IMR-90 (cell line): ENCODE results near the gene AKAP6. TPM values are rescaled to one million over a fixed set of nuclear protein-coding genes. Genes with fewer than 3 reads are reported as not detected.
A peak's percentile ranks its signal among the peaks of the same experiment; 100 is the strongest.

Experiments used
- ATAC-seq: fragments of 200-7000 bp; cut with Tn5 transposase; 2 replicates; pipeline ENCODE4 v1.9.1; 2020; ENCODE audit warnings: low read depth, mild to moderate bottlenecking, moderate library complexity
- BruUV-seq: library from RNA; stranded (reverse); fragments of 400-500 nt; replicated peaks from 2 replicates; lab custom pipeline; 2021; lab: Mats Ljungman, UMichigan
- CTCF ChIA-PET: fragments of 300-600 bp; formaldehyde crosslinking; extraction: SDS; loops from one replicate; lab custom pipeline; 2021; ENCODE audit warnings: antibody characterized with exemption; lab: Yijun Ruan, JAX
- POLR2A ChIA-PET: fragments of 300-600 bp; sonication (Branson Sonifier 250); formaldehyde crosslinking; loops from one replicate; lab custom pipeline; 2022; ENCODE audit warnings: antibody characterized with exemption; ENCODE audit not compliant: unreplicated experiment; lab: Charles Lee
- DNase-seq: peaks from one replicate; pipeline ENCODE4 v3.0.0; 2013
- H2AFZ ChIP-seq: replicated peaks from 2 replicates; pipeline ENCODE3; 2013; ENCODE audit warnings: low read length, mild to moderate bottlenecking; ENCODE audit not compliant: poor library complexity
- H2AK5ac ChIP-seq: 2 replicates; pipeline ENCODE4 v1.6.1; 2013; ENCODE audit warnings: low read depth, low read length, inconsistent platforms
- H2AK9ac ChIP-seq: replicated peaks from 2 replicates; pipeline ENCODE3; 2013; ENCODE audit warnings: mild to moderate bottlenecking, low read depth, low read length, moderate library complexity; ENCODE audit not compliant: poor library complexity
- H2BK120ac ChIP-seq: 2 replicates; pipeline ENCODE4 v1.6.1; 2013; ENCODE audit warnings: low read depth, low read length, inconsistent platforms
- H2BK15ac ChIP-seq: 3 replicates; pipeline ENCODE4 v1.6.1; 2013; ENCODE audit warnings: low read depth, low read length, inconsistent platforms
- H2BK20ac ChIP-seq: 2 replicates; pipeline ENCODE4 v1.6.1; 2013; ENCODE audit warnings: low read depth, mild to moderate bottlenecking, inconsistent platforms, low read length, moderate library complexity
- H2BK5ac ChIP-seq: 2 replicates; pipeline ENCODE4 v1.6.1; 2013; ENCODE audit warnings: mild to moderate bottlenecking, low read depth, low read length, inconsistent platforms; ENCODE audit not compliant: poor library complexity, severe bottlenecking
- H3K14ac ChIP-seq: replicated peaks from 2 replicates; pipeline ENCODE4 v1.6.1; 2013; ENCODE audit warnings: low read depth, low read length, inconsistent platforms
- H3K18ac ChIP-seq: 2 replicates; pipeline ENCODE4 v1.6.1; 2013; ENCODE audit warnings: low read depth, low read length, control low read depth
- H3K23ac ChIP-seq: 2 replicates; pipeline ENCODE4 v1.6.1; 2013; ENCODE audit warnings: low read depth, low read length, inconsistent platforms
- H3K27ac ChIP-seq: 2 replicates; pipeline ENCODE4 v1.5.1; 2013; ENCODE audit warnings: mild to moderate bottlenecking, control low read depth, low read length; ENCODE audit not compliant: insufficient read depth
- H3K27me3 ChIP-seq: 2 replicates; pipeline ENCODE4 v1.6.1; 2013; ENCODE audit warnings: low read length; ENCODE audit not compliant: control insufficient read depth, insufficient read depth
- H3K36me3 ChIP-seq: 2 replicates; pipeline ENCODE4 v1.6.1; 2013; ENCODE audit warnings: low read length, mixed read lengths; ENCODE audit not compliant: control insufficient read depth, insufficient read depth
- H3K4ac ChIP-seq: 2 replicates; pipeline ENCODE4 v1.6.1; 2013; ENCODE audit warnings: low read depth, low read length, inconsistent platforms
- H3K4me1 ChIP-seq: 2 replicates; pipeline ENCODE4 v1.6.1; 2013; ENCODE audit warnings: low read length, mixed read lengths; ENCODE audit not compliant: control insufficient read depth, insufficient read depth
- H3K4me2 ChIP-seq: 2 replicates; pipeline ENCODE4 v1.6.1; 2013; ENCODE audit warnings: low read depth, mild to moderate bottlenecking, control low read depth, low read length, moderate library complexity
- H3K4me3 ChIP-seq: 2 replicates; pipeline ENCODE4 v1.5.1; 2013; ENCODE audit warnings: low read depth, mild to moderate bottlenecking, control low read depth, low read length, moderate library complexity; ENCODE audit not compliant: insufficient read depth
- H3K56ac ChIP-seq: 2 replicates; pipeline ENCODE4 v1.6.1; 2013; ENCODE audit warnings: low read length, inconsistent platforms; ENCODE audit not compliant: insufficient read depth; ENCODE audit errors: extremely low read depth
- H3K79me1 ChIP-seq, 2 experiments: 2 replicates each; pipeline ENCODE4 v1.6.1; 2013; ENCODE audit warnings: low read length in 2 of 2, inconsistent platforms in 1 of 2, low read depth in 1 of 2
- H3K9ac ChIP-seq: 2 replicates; pipeline ENCODE4 v1.6.1; 2013; ENCODE audit warnings: low read depth, low read length, control low read depth
- H3K9me1 ChIP-seq: 2 replicates; pipeline ENCODE4 v1.6.1; 2013; ENCODE audit warnings: low read length, inconsistent platforms; ENCODE audit not compliant: insufficient read depth
- H3K9me3 ChIP-seq: 2 replicates; pipeline ENCODE4 v1.6.1; 2013; ENCODE audit warnings: low read length; ENCODE audit not compliant: control insufficient read depth, insufficient read depth
- H4K20me1 ChIP-seq: 2 replicates; pipeline ENCODE4 v1.6.1; 2013; ENCODE audit warnings: low read length, inconsistent platforms; ENCODE audit not compliant: insufficient read depth
- H4K5ac ChIP-seq: 2 replicates; pipeline ENCODE4 v1.6.1; 2013; ENCODE audit warnings: mild to moderate bottlenecking, low read depth, low read length, control low read depth
- H4K8ac ChIP-seq, 2 experiments: 2 replicates each; pipeline ENCODE4 v1.6.1; 2013; ENCODE audit warnings: low read depth in 2 of 2, low read length in 2 of 2, control low read depth in 1 of 2, inconsistent platforms in 1 of 2
- H4K91ac ChIP-seq: 2 replicates; pipeline ENCODE4 v1.6.1; 2013; ENCODE audit warnings: low read depth, low read length, inconsistent platforms; ENCODE audit not compliant: insufficient read depth
- BHLHE40 ChIP-seq: fragments of 150-350 bp; IDR thresholded peaks from 2 replicates; pipeline ENCODE4 v1.6.1; 2016; ENCODE audit warnings: mild to moderate bottlenecking, low read depth, low read length
- CEBPB ChIP-seq: IDR thresholded peaks from 2 replicates; pipeline ENCODE4 v1.6.1; 2012; ENCODE audit warnings: low read depth, low read length, improper control_type of control experiment
- CHD1 ChIP-seq: IDR thresholded peaks from 2 replicates; pipeline ENCODE4 v1.6.1; 2012; ENCODE audit warnings: low read depth, low read length, improper control_type of control experiment
- MXI1 ChIP-seq: IDR thresholded peaks from 2 replicates; pipeline ENCODE4 v1.6.1; 2012; ENCODE audit warnings: low read depth, mild to moderate bottlenecking, low read length, moderate library complexity, borderline replicate concordance
- NFE2L2 ChIP-seq: fragments of 150-350 bp; IDR thresholded peaks from 2 replicates; pipeline ENCODE4 v1.6.1; 2016; ENCODE audit warnings: low read depth, mild to moderate bottlenecking, low read length
- RAD21 ChIP-seq: IDR thresholded peaks from 2 replicates; pipeline ENCODE4 v1.6.1; 2012; ENCODE audit warnings: low read length, improper control_type of control experiment
- RFX5 ChIP-seq: IDR thresholded peaks from 2 replicates; pipeline ENCODE4 v1.8.0; 2012; ENCODE audit warnings: low read depth, mild to moderate bottlenecking, low read length, moderate library complexity
- SMC3 ChIP-seq: fragments of 150-350 bp; IDR thresholded peaks from 2 replicates; pipeline ENCODE4 v1.6.1; 2016; ENCODE audit warnings: low read depth, mild to moderate bottlenecking, antibody characterized with exemption, low read length, moderate library complexity
- WGBS, 2 experiments: methylation state at CpG; one replicate each; pipeline versions ENCODE4 v1.1.5 to v1.1.7; 2013; ENCODE audit warnings: missing lambda C conversion rate in 2 of 2; ENCODE audit not compliant: insufficient read length in 1 of 2; ENCODE audit errors: extremely low coverage in 2 of 2; 5-methylcytosine and 5-hydroxymethylcytosine counted together
- dilution Hi-C: fragments of 300-500 bp; cut with HindIII; formaldehyde crosslinking; loops from one replicate; pipeline ENCODE4 v1.14.3; 2018; ENCODE audit warnings: low sequenced_read_pairs; ENCODE audit not compliant: unreplicated experiment
- in situ Hi-C: fragments of 300-500 bp; cut with MboI; formaldehyde crosslinking; loops from 3 replicates; pipeline ENCODE4 v1.14.3; 2019; ENCODE audit warnings: low sequenced_read_pairs, inconsistent platforms, mixed read lengths
- intact Hi-C: fragments of 100-400 bp; cut with micrococcal nuclease; formaldehyde crosslinking; loops from 2 replicates; pipeline ENCODE4 v1.10.0; 2022
- polyA plus RNA-seq, 3 experiments: library from polyadenylated mRNA; depleted of rRNA; stranded (reverse); fragments of >200 nt; gene quantifications; 2 replicates each; pipeline ENCODE4 v1.2.3, GENCODE V29; 2012; ENCODE audit warnings: low replicate concordance in 1 of 3
- total RNA-seq: library from RNA; depleted of rRNA; stranded (reverse); fragments of >200 nt; gene quantifications from 2 replicates; pipeline ENCODE4 v1.2.3, GENCODE V29; 2012
- TF ChIP-seq, protein P1 (sequence below): conservative IDR thresholded peaks from 2 replicates; pipeline ENCODE4 v1.5.1; 2012; ENCODE audit warnings: mild to moderate bottlenecking, low read depth, low read length, improper control_type of control experiment

Gene AKAP6
- total and polyA plus RNA-seq, 2 of the 4 experiments (the other 2 are of a cell fraction), result 0.22 to 1.6 TPM

DNA sequence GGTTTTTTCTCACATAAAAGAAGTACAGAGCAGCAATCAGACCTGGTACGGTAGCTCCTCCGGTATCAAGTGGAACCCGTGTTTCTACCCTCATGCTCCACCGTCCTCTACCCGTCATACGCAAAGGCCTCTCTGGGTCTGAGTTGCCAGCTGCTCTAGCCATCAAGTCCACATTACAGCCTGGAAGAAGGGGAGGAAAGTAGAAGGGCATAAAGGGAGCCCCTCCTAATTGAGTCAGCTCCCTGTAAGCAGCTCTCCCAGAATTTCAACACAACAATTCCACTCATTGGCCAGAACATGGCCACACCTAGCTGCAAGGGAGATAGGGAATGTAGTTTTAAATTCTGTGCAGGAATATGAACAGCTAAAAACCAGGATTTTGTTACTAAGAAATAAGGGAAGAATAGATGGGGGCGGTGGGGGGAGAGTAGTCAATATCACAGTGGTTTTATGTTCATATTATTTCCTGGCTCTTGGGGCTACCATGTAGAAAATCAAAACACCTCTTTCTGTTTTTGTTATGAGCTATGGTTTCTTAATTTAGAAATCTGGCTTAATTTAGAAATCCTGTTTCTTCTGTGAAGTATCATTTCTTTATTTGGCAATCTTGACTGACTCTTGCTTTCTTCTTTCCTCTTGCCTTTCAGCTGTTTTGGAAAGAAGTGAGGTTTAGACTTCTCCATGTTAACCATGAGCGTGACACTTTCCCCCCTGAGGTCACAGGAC is 103.9 kb downstream of the AKAP6 start:
- Histone ChIP-seq H4K20me1 (no peaks in the 10 kb centered on the region), H3K9me3 (no peaks in the 10 kb centered on the region), H3K18ac (no peak overlapping the region), H3K4me2 (no peak overlapping the region), H3K4me3 (no peak overlapping the region), H2BK20ac (no peak overlapping the region), H2AK9ac (peak overlapping the region; percentile 23), H3K27me3 (no peaks in the 10 kb centered on the region), H3K27ac (no peak overlapping the region), H3K9ac (no peak overlapping the region), H3K4me1 (peaks cover 2% of the 10 kb centered on the region; the same call in 1 of the 2 replicates), H4K5ac (no peak overlapping the region), H2BK15ac (peak overlapping the region; percentile 74; the same call in 1 of the 3 replicates), H2BK5ac (no peak overlapping the region), H3K23ac (no peak overlapping the region), H3K56ac (no peak overlapping the region), H4K91ac (no peak overlapping the region), H3K9me1 (no peaks in the 10 kb centered on the region), H3K79me1 (no peaks in the 10 kb centered on the region), H4K8ac (no peak overlapping the region), H2AK5ac (peak overlapping the region; percentile 15; the same call in 1 of the 2 replicates), H3K14ac (no peak overlapping the region), H2AFZ (no peak overlapping the region), H3K36me3 (no peaks in the 10 kb centered on the region), H3K4ac (no peak overlapping the region), H2BK120ac (no peak overlapping the region)
- ChIA-PET CTCF (interaction anchor here (0.6 kb wide), 1 partner anchor 763 kb away, joined by 4 read pairs; no protein-coding TSS in a partner anchor), POLR2A (no interaction called here)
- TF ChIP-seq MXI1, result no peak
- no peak for TF ChIP-seq SMC3
- TF ChIP-seq NFE2L2, result no peak
- no peak for TF ChIP-seq CHD1
- TF ChIP-seq CEBPB, result no peak
- TF ChIP-seq RAD21, result no peak
- TF ChIP-seq, protein P1, sequence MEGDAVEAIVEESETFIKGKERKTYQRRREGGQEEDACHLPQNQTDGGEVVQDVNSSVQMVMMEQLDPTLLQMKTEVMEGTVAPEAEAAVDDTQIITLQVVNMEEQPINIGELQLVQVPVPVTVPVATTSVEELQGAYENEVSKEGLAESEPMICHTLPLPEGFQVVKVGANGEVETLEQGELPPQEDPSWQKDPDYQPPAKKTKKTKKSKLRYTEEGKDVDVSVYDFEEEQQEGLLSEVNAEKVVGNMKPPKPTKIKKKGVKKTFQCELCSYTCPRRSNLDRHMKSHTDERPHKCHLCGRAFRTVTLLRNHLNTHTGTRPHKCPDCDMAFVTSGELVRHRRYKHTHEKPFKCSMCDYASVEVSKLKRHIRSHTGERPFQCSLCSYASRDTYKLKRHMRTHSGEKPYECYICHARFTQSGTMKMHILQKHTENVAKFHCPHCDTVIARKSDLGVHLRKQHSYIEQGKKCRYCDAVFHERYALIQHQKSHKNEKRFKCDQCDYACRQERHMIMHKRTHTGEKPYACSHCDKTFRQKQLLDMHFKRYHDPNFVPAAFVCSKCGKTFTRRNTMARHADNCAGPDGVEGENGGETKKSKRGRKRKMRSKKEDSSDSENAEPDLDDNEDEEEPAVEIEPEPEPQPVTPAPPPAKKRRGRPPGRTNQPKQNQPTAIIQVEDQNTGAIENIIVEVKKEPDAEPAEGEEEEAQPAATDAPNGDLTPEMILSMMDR, result no peak
- TF ChIP-seq RFX5, result no peak
- TF ChIP-seq BHLHE40, result no peak
- BruUV-seq, result no TSS peak
- in situ Hi-C loops (no loop called here), intact Hi-C loops (no loop called here), dilution Hi-C loops (no loop called here)
- no CpG with 5 or more reads among the region's 8 CpGs for WGBS, 2 experiments
- DNase-seq, result no peak
- no peak for ATAC-seq
